Activated CD4-positive, alpha-beta T cell treated with anti-CD3 and anti-CD28 coated beads, Interleukin-2, amount 50 U/mL, for 16 hours (primary cell): ENCODE data around the gene ULK1.

Experiments
- DNase-seq: peaks from one replicate; pipeline ENCODE4 v3.0.0-alpha.2; 2020

The ULK1 gene

DNA sequence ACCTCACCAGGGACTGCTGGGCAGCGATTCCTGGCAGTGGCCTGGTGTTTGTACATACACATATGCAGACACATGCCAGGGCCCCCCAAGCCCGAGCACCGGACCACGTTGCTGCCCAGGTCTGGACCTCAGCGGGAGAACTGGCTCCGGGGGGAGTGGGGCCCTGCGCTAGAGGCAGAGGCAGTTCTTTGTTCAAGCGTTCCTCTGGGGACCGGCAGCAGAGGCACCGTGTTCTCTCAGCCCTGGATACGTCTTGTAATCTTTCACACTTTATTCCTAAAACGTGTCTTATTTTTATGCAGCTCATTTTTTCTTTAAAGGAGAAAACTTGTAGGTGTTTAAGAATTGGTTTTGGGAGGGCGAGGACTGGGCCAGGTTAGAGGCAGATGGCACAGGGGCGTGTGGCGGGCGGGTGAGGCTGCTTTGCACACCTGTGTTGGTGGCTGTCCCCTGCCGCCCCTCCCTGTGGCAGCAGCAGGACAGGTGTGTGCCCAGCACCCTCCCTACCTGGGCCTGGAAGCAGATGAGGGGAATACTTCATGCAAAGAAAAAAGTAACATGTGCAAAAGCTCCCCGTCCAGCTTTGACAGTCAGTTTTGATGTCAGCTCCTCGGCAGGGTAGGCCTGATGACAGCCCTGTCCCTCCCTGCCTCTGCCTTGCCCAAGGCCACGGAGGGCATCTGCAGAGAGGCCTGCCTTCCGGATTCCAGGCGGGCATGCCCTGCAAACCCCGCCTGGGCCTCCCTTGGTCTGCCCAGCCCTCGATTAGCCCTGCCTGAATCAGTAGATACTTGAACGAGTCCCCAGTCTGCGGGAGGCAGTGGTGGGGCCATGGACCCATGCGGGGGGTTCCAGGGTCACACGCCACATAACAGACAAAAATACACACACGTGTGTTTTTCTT lies 27.7 kb downstream of the ULK1 start:
- no peak for DNase-seq

- no peak for DNase-seq
These were observed 28.4 kb downstream of the ULK1 start for GRCh38 chr12:131922772-131923171.

DNA sequence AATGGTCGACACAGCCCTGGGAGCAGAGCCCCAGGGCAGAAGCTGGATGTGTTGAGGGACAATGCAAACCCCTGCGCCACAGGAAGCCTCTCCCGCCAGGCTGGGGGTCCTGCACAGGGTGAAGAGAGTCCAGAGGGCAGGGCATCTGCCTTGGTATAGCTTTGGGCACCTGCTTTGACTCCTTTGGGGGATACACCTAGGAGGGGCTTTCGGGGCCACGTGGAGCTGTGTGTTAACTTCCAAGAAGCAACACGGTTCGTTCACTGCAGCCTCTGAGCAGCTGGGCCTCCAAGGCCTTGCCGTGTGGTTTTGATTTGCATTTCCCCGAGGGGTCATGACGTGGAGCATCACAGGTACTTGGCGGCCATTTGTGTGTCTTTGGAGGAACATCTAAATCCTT lies 28.8 kb downstream of the ULK1 start:
- DNase-seq: no peak

GRCh38 chr12:131927110-131928079 lies 33.0 kb downstream of the ULK1 start:
- no peak for DNase-seq

DNA sequence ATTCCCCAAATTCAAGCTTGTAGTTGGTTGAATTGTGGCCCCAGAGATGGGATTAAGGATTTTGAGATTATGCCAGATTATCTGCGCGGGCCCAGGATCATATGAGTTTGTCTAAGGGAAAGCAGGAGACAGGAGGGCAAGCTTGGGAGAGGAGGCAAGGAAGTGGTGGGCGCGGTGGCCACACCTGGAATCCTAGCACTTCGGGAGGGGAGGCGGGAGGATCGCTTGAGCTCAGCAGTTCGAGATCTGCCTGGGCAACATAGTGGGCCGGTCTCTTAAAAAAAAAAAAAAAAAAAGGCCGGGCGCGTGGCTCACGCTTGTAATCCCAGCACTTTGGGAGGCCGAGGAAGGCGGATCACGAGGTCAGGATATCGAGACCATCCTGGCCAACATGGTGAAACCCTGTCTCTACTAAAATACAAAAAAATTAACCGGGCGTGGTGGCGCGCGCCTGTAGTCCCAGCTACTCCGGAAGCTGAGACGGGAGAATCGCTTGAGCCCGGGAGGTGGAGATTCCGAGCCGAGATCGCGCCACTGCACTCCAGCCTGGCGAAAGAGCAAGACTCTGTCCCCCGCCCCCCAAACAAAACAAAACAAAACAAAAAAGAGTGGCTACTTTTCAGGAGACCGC lies 33.8 kb downstream of the ULK1 start:
- peak; percentile 44 for DNase-seq

GRCh38 chr12:131928711-131929580 lies 34.5 kb downstream of the ULK1 start, which contains the start of gene PUS1:
Gene PUS1, plus strand, starts transcription at chr12:131929276. Its CDS starts 447 bp downstream, at chr12:131929723.
- peak; percentile 96 for DNase-seq

- DNase-seq: peak; percentile 33
These were observed 35.4 kb downstream of the ULK1 start for GRCh38 chr12:131929581-131930456.

GRCh38 chr12:131930510-131930909 lies 36.1 kb downstream of the ULK1 start:
- no peak for DNase-seq

GRCh38 chr12:131933387-131933786 lies 39.0 kb downstream of the ULK1 start:
- DNase-seq: no peak

GRCh38 chr12:131934535-131934934 lies 40.1 kb downstream of the ULK1 start:
- no peak for DNase-seq

- no peak for DNase-seq
These were observed 43.7 kb downstream of the ULK1 start for GRCh38 chr12:131938082-131938481.

GRCh38 chr12:131939007-131939406 lies 44.6 kb downstream of the ULK1 start:
- no peak for DNase-seq

- DNase-seq: no peak
These were observed 45.7 kb downstream of the ULK1 start for GRCh38 chr12:131940141-131940547.

- DNase-seq: no peak
These were observed 46.9 kb downstream of the ULK1 start for GRCh38 chr12:131941116-131941986.

- DNase-seq: no peak
These were observed 47.5 kb downstream of the ULK1 start for GRCh38 chr12:131941987-131942341.

GRCh38 chr12:131942671-131943070 lies 48.2 kb downstream of the ULK1 start:
- no peak for DNase-seq

DNA sequence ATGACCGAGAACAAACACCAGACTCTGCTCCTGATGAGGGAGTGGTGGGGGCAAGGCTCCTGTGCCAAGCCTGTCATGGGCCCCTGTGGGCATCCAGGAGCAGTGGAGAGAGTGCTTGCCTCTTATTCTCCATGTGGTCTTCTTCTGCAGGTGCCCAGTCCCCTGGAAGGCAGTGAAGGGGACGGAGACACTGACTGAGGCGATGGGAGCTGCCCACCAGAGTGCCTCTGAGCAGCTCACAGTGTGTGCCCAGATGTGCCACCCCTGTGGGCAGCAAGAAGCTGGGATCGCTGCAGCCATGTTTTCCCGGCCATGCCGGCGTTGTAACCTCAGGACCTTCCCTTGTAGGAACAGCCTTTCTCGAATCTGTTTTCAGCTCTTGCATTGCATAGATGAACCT lies 49.0 kb downstream of the ULK1 start:
- no peak for DNase-seq

GRCh38 chr12:131943876-131944275 lies 49.5 kb downstream of the ULK1 start:
- DNase-seq: no peak

DNA sequence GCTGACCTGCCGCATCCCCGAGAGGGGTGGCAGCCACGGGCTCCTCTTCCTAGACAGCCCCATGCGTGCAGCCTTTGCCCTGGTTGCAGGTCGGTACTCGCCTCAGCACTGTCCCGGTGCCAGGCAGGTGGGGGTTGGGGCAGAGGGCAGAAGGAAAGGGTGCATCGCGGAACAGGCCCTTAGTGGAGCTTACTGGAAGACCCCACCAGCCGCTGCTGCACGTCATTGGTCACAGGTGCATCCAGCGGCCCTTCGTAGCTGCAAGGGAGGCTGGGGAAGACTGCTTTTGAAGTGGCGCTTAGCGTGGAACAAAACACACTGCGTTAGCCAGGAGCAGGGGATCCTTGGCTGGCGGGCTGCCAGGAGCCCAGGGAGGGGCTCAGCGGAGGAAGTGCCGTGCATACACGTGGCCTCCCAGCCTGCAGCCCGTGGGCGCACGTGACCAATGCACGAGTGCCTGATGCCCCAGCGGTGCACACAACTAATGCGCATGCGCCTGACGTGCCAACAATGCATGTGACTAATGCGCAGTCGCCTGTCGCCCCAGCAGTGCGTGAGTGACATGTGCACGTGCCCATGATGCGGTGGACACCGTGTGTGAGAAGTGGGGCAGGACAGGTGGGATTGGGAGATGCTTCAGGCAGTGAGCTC lies 50.3 kb downstream of the ULK1 start:
- no peak for DNase-seq
